GM21360 (cell line): ENCODE data around the gene NAB1.

Experiments
- ATAC-seq: cut with Tn5 transposase; IDR thresholded peaks from one replicate; pipeline ENCODE4 v1.9.1; 2021; ENCODE audit warnings: mild to moderate bottlenecking, moderate library complexity; ENCODE audit not compliant: unreplicated experiment

The NAB1 gene

DNA sequence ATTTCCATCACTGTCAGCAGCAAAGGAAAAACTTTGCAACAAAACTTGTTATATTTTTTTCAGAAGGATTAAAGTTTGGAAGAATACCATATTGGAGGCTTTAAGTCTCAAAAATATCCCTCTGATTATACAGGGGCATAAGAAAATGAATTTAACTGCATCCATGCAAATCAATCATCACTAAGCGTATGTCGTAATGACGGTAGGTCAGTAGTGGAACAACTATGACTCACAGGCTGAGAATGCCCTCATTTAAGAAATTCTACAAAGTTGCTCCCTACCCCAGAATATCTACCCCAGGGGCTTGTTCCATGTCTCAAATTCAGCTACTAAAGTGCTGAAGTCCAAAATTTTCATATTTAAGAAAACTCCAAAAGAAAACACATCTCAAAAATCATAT lies 12.5 kb upstream of the NAB1 start:
- ATAC-seq: no peak

DNA sequence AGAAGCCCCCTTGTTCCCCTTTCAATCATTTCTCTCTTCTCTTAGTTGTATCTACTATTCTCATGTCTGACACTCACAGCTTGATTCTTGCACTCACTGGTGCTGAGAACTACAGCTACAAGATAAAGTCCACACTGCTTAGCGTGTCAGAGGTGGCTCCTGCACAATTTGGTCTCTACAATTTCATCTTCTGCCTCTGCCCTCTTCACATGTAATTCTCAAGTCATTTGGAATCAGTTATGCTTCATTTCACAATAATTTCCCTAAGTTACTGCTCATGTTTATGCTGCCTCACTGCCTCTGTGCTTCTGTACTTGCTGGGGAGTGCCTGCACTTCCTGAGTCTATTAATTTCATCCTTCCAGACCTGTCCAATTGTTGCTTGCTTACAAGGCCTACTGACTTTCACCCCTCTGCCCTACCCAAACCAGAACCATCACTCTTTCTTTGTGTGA lies 11.6 kb upstream of the NAB1 start:
- no peak for ATAC-seq

- ATAC-seq: no peak
These were observed 10.8 kb upstream of the NAB1 start for GRCh38 chr2:190637903-190638618.

- no peak for ATAC-seq
These were observed 8.8 kb upstream of the NAB1 start for GRCh38 chr2:190640117-190640516.

GRCh38 chr2:190641469-190641868 lies 7.4 kb upstream of the NAB1 start:
- no peak for ATAC-seq

DNA sequence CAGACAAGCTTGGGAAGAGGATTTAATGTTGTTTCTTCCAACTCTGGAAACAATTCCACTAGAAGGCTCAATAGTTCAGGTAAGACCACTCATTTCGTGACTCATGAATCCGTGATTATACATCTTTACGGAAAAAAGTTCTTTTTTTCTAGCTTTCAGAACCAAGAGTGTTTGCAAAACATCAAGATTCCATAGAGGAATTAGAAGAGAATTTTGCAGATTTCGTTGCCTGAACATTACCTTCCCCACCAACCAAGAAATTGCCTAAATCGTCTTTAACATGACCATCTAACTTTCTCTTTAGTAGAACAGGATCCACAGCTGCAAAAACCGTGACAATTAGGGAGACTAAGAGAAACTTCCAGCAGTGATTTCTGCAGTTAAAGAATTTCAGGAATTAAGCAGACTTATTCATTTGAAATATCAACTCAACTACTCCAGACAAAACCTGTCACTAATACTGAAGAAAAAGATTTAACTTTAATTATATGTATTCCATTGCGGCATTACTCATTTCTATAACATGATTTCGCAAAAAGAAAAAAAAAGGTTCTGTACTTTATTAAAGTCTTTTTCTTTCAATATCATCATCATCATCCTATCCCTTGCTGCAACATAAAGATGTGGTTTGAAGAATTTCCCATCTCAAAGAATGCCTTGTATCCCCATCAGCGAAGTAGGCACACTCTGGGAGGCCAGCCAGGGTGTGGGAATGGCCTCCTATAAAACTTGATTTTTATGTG lies 1.9 kb upstream of the NAB1 start:
- no peak for ATAC-seq

GRCh38 chr2:190648289-190649034 lies 421 bp upstream of the NAB1 start:
- peak; percentile 71 for ATAC-seq

- ATAC-seq: no peak
These were observed 1.0 kb downstream of the NAB1 start for GRCh38 chr2:190649798-190650390.

- ATAC-seq: no peak
These were observed 2.5 kb downstream of the NAB1 start for GRCh38 chr2:190651413-190651812.

- no peak for ATAC-seq
These were observed 4.3 kb downstream of the NAB1 start for GRCh38 chr2:190653231-190653630.

DNA sequence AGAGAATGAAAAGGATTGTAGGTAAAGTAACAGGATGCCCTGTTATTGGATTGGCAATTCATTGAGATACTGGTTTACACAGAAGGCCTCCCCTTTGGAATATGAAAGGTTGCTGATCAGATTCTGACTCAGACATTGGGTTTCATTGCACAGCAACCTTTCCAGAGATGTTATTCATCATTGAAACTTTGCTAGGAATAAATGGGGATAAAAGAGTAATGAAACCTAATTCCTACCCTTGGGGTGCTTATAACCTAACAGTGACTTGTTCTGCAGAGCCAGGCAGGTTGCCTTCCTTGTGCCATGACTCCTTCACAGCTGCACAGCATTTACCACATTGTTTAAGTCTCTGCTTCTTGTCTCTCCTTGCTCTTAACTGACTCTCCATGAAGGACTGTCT lies 5.0 kb downstream of the NAB1 start:
- no peak for ATAC-seq

GRCh38 chr2:190655113-190655512 lies 6.2 kb downstream of the NAB1 start:
- no peak for ATAC-seq

DNA sequence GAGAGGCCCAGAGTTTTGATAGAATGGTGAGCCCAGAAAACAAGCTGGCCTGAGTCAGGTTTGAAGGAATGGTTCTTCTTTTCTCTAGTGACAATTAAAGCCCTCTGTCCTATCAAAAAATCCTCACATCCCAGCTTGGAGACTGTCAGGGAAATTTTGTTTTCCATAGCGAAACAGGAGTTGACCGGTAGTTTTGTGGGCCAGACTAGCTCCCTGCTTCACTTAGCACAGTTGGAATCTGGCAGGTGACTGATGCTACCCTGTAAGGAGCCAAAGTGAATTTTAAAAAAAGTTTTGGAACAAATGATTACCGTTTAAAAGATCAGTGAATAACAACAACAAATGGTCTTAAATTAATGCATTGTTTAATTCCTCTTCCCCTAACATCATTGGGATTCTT lies 6.7 kb downstream of the NAB1 start:
- no peak for ATAC-seq

DNA sequence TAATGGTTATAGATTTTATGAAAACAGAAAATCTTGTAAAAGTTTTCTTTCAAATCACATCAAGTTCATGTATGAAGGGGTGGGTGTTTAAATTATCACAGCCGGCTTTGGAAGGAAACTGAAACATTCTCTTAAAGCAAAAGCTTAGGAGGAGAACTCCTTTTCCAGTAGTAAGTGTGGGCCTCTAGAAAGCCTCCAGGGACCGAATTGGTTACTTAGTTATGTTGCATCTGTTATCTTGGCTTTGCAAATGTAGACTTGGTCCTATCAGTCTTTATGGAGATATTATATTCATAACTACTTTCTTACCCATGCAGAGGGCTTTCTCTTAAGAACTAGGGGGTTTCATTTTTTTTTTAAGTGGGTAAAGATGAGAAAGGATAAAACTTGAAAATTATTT lies 7.4 kb downstream of the NAB1 start:
- no peak for ATAC-seq

DNA sequence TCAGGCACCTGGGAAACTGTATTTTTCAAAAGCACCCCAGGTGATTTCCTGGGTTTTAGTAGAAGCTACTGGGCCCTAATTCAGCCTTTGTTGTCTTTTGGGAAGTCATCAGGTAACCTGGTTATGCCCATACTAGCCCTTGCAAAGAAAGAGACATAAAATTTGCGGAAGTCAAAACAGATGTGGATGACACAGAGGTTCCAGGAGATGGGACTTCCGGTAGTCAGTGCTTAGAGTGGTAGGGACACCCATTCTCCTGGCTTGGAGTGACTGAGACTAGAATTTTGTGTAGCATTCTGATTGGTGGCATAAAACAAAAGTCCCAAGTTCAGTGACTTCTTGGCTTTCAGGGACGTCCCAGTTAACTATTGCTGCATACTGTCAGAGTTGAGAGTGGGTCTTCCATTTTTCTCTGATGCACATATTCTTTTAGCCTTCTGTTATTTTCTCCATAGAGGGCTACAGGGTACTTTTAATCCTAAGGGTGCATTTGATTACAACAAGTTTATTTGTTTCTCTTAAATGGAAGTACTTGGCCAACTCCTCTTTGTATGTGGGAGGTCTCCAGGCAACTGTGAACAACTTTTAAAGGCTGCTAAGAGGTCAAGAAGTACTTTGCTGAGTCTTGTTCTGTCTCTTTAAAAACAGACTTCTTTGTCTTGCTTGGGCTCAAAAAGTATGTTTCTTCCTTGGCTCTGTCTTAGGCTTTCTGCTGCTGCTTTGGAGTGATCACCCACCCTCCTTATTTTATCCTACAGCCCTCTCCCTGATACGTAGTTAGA lies 8.8 kb downstream of the NAB1 start:
- no peak for ATAC-seq

GRCh38 chr2:190659553-190659952 lies 10.7 kb downstream of the NAB1 start:
- no peak for ATAC-seq

GRCh38 chr2:190662754-190663153 lies 13.9 kb downstream of the NAB1 start:
- ATAC-seq: no peak

DNA sequence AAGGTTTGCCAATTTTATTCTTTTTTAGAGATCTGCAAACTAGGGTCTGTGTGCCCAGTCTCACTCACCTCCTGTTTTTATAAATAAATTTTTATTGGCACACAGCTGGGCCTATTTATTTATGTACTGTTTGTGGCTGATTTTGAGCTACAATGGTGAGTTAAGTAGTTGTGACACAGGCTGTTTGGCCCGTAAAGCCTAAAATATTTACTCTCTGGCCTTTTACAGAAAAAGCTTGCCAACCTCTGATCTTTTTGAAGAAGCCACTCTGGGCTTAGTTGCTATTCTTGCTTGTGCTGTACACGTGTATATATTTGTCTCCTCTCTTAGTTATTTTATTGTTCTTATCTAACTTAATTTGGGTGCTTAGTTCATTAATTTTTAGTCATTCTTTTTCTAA lies 14.5 kb downstream of the NAB1 start:
- no peak for ATAC-seq

DNA sequence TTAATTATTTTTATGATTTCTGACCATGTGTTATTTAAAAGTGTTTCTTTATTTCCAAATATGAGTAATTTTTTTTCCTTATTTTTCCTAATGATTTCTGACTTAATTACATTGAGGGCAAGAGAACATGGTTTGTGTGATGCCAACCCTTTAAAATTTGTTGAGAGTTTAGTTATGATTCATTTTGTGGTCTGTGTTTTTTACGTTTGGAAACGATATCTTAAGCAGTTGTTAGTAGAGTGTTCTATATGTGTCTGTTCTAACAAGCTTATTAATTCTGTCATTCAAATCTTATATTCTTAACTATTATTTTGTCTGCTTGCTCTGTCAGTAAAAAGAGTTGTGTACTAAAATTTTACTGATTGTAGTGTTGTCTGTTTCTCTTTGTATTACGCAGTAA lies 15.0 kb downstream of the NAB1 start:
- no peak for ATAC-seq

- no peak for ATAC-seq
These were observed 15.4 kb downstream of the NAB1 start for GRCh38 chr2:190664240-190664639.

GRCh38 chr2:190666895-190667294 lies 18.0 kb downstream of the NAB1 start:
- no peak for ATAC-seq
